ENCODE data around the gene DCAF4L1.

Gene DCAF4L1

GRCh38 chr4:41990365-41991111 lies 9.0 kb downstream of the DCAF4L1 start, which contains the start of gene SLC30A9:
TSS of gene SLC30A9 (plus strand) at chr4:41990530. CDS start at chr4:41990652, 122 bp downstream.
- DNase-seq (ENCODE audit: low spot score) = peak; percentile 93

GRCh38 chr4:41991916-41992767 lies 10.6 kb downstream of the DCAF4L1 start:
- no peak for DNase-seq (ENCODE audit: low spot score)

DNA sequence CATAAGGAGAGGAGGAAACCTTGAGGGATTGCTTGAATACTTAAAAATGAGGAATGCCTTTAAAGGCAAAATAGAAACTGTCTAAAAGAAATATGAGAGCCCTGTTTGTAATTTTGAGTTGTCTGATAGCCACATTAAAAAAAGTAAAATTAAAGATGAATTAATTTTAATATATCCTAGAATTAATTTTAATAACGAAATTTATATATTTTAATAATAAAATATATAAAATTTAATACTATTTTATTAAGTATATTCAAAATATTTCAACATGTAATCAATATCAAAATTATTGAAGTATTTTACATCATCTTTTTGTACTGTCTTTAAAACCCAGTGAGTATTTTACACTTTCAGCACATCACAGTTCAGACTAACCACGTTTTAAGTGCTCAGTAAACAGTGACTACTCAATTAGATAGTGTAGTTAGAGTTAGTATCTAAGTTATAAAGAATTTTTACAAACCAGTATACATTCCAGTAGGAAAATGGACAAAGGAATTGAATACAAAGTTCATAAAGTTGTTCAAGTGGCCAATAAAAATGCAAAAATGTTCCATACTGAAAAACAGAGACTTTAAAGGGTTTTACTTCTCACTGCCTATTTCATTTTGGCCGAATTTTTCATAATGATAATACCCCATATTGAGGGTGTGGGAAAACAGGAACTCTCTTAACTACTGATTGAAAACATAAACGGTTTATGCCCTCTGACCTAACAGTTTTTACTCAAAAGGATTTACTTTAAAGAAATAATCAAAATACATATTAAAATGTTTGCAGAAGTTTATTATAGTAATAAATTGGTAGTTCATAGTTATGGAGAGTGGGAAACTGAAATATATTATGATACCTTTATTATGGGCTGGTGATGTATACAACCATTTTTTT lies 11.7 kb downstream of the DCAF4L1 start:
- no peak for DNase-seq (ENCODE audit: low spot score)

GRCh38 chr4:41994461-41994985 lies 13.0 kb downstream of the DCAF4L1 start:
- DNase-seq (ENCODE audit: low spot score) = no peak

DNA sequence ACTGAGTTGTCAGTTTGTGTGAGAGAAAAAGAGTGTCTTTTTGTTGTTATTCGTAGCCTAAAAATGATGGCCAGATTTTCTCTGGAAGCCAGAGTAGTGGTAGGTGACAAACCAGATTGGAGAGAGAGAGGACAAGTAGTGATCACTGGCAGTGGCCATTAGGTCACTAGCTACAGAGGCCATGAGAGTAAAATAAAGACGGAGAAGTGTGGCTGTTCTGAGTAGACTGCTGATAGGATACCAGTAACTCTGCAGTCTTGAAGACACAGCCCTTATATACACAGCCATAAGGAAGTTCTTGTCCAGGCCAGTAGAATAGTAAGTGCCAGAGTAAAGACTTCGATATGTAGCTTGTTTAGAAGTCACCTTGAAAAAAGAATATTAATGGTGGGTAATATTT lies 16.5 kb downstream of the DCAF4L1 start:
- no peak for DNase-seq (ENCODE audit: low spot score)

DNA sequence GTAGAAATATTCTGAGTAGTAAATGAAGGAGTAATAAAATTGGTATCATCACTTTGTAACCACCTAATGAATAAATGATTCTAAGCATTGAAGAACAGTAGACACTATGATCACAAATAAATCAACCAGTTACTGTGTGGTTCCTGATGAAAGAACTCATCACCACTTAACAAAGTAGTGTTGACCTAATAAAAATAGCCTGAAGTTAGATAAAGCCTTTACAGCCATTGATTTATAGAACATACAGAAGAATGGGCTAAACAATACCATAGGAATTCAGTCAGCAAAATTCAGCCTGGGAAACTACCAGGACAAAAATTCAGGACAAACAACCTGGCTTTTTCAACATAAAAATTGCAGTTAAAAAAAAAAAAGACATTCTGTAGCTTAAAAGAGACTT lies 17.8 kb downstream of the DCAF4L1 start:
- DNase-seq (ENCODE audit: low spot score) = no peak

- DNase-seq (ENCODE audit: low spot score) = no peak
Measured at GRCh38 chr4:42008011-42008786, 26.6 kb downstream of the DCAF4L1 start.

- DNase-seq (ENCODE audit: low spot score) = no peak
Measured at GRCh38 chr4:42015438-42015837, 33.9 kb downstream of the DCAF4L1 start.

GRCh38 chr4:42018451-42018850 lies 36.9 kb downstream of the DCAF4L1 start:
- no peak for DNase-seq (ENCODE audit: low spot score)
